Fibroblast of skin of right biceps (primary cell): ENCODE measurements around the gene WWC2.

Experiments used
- DNase-seq: peaks from one replicate; pipeline ENCODE4 v3.0.0-alpha.2; 2013

Gene WWC2

DNA sequence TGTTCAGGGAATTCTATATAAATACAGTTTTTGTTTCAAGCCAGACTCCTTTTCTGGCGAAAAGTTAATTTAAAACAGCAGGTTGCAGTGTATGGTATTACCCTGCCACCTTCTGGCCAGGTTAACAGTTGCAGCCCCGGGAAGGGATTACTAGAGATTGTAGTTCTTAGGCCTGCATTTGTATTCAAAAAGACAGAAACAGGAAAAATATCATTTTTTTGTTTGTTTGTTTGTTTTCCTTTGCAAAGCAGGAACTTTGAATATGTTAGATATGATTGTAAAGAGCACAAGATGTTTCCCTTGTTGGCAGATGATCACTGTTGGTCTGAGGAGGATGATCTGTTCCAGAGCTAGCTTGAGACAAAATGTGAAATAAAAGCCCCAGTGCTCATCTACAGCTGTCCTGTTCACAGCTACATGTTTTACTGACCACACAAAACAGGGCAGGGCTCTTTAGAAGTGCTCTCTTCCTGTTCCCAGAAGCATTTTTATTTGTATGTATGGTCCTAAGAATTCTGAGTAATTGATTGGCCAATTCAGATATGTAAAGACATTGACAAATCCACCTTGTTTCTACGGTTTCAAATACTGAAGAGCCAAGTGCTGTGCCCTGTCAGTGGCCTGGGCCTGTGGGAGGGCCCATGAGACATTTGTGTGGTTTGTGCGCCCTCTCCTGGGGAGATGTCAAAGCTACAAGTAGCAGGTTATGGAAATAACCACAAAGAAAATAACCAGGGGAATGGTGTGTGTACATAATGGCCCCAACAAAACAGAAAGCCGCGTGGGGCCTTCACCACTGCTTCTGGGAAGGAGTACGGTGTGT lies 163.1 kb downstream of the WWC2 start:
- peak; percentile 80 for DNase-seq

GRCh38 chr4:183262776-183263100 lies 163.7 kb downstream of the WWC2 start:
- DNase-seq = no peak

DNA sequence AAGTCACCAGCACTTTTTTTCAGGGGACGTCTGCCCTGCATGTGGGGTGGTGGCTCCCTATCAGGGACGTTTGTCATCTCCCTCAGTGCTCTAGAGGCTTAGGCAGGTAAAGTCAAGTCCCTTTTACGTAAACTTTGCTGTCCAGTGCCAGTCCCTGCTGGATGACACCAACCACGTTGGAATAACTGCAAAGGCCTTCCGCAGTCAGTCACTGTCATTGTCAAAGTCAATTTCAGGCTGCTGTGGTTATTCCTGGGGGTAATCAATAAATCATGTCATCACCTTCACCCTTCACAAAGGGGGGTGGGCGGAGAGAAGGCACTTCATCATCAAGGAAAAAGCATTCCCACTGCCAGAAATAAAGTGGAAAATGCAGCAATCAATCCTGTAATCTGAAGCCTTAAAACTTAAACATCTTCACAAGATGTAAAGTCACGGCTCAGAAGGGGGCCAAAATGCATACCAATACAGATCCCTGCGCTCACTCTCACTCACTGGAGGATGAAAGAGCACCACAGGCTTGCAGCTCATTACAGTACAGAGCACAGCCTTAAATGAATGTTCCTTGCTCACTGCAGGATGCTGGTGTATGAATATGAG lies 164.8 kb downstream of the WWC2 start:
- DNase-seq = peak; percentile 88

DNA sequence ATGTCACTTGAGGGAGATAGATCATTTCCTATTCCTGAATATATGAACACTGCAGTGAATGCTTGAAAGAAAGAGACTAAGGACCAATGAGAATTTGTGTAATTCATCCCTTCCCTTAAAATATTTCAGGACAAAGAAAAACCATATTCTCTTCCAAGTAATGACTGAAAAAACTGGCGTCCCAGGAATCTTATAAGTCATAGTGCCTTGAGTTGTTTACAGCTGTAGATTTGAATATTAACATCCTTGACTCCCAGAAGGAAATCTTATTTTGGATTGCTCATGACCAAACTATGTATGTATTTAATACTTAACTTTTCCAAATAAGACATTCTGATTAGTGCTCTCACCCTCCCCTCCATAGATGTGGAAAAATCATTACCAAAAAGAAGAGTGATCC lies 165.6 kb downstream of the WWC2 start:
- peak; percentile 86 for DNase-seq

GRCh38 chr4:183266371-183266770 lies 167.3 kb downstream of the WWC2 start:
- DNase-seq = peak; percentile 29

DNA sequence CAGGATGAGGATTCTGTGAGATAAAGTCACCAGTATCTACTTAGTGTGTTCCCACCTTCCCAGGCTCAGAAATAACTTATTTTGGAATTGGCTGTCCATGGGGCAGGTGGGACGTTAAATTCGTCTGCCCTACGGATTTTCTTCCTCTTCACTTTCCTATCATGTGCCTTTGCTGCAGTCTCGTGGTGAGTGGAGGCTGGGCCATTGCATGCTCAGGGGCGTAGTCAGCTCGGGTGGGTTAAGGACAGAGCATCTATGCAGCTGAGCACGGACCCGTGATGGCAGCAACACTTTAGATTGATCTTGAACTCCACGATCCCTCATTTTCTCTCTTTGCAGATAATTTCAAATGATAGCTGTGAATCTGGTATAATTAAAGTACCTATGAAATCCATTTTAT lies 169.5 kb downstream of the WWC2 start:
- no peak for DNase-seq

GRCh38 chr4:183272384-183272783 lies 173.3 kb downstream of the WWC2 start:
- DNase-seq = no peak

DNA sequence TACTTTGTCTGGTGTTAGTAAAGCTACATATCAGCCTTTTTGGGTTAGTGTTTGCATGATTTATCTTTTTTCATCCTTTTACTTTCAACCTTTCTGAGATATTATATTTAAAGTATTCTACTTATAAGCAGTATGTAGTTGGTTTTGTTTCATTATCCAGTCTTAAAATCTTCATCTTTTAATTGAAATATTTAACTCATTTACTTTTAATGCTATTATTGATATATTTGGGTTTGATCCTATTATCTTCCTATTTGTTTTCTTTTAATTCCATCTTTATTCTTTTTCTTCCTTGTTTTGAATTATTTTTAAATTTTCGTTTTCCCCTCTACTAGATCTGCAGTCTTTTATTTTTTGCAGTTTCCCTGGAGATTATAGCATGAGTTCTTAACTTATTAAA lies 177.0 kb downstream of the WWC2 start:
- no peak for DNase-seq

- DNase-seq = no peak
Observed at GRCh38 chr4:183284258-183284785, 185.3 kb downstream of the WWC2 start.

- peak; percentile 88 for DNase-seq
Observed at GRCh38 chr4:183284965-183285364, 185.9 kb downstream of the WWC2 start.

DNA sequence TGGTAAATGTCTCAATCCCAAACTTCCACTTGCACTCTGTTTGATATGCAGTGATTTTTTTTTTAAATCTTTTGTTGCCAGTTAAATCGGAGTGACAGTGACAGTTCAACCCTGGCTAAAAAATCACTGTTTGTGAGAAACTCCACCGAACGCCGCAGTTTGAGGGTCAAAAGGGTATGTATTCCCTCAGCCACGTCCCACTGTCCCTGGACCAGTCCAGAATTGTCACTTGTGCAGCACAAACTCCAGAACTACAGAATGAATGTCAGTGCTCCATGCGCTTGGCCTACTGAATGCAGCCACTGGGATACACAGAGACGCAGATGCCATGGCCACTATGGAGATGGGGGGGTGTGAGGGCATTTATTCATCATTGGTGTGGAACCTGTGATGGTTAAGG lies 186.8 kb downstream of the WWC2 start:
- no peak for DNase-seq

DNA sequence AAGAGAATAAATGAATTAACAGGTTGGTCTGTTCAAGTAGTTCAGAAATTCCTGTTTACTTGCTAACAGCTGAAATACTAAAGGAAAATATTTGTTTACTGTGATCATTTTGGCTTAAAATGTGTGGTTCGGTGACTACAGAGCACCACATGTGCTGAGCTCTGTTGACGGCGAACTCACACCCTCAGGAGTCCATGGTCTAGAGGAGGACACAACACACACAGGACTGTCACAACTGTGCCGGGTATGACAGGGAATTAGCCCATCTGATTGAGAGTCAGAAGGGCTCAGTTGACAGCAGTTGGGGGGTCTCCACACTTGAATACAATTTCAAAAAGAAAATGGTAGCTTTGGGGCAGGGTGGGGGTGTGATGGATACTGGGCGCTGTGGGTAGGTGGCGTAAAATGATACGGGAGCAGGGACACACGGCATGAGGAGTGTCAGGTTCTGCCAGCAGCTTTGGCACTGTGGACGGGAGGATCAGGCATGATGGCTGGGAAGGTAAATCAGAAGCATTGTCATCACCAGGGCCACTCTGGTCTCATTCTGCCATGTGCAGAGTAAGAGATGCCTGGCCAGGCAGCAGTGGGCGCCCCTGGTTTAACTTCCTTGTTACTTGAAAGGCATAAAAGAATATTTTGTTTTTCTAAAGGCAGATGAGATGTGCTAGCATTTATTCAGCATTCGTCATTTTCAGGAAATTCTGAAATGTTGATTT lies 187.7 kb downstream of the WWC2 start:
- no peak for DNase-seq

- DNase-seq = no peak
Observed at GRCh38 chr4:183287309-183287659, 188.2 kb downstream of the WWC2 start.

DNA sequence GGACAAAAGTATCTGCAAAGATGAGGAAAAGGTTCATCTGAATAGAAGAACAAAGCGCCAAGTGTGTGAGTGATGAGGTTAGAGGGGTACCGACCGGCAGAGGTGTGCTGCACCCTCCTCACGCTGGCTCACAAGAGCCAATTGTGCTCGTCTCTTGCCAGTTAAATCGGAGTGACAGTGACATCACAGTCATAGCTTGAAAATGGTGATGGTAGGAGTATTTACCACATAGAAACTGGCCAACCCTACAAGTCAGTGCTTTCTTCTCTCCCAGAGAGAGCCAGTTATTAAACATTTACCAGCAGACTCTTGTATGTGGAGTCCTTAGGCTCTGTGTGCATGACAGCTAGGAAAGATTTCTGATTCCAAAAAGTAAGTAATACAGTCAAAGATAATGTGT lies 188.6 kb downstream of the WWC2 start:
- no peak for DNase-seq

GRCh38 chr4:183288955-183289354 lies 189.9 kb downstream of the WWC2 start:
- no peak for DNase-seq

DNA sequence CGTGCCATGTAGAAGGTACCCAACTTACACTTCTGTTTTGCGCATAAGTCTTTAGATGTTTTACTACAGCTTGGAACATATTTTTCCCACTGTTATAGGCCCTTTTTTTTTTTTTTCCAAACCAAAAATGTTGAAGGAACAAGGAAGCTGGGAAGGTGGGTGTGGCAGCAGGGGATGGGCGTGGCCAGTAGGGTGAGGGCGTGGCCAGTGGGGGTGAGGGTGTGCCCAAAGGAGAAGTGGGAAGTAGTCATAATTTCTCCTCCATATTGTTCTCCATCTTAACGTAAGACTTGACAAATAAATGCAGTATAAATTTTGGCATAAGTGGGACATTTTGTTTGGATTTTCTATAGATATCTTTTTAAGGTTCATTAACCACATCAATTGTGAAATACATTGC lies 190.6 kb downstream of the WWC2 start:
- peak; percentile 4 for DNase-seq

GRCh38 chr4:183291070-183291469 lies 192.0 kb downstream of the WWC2 start:
- no peak for DNase-seq

DNA sequence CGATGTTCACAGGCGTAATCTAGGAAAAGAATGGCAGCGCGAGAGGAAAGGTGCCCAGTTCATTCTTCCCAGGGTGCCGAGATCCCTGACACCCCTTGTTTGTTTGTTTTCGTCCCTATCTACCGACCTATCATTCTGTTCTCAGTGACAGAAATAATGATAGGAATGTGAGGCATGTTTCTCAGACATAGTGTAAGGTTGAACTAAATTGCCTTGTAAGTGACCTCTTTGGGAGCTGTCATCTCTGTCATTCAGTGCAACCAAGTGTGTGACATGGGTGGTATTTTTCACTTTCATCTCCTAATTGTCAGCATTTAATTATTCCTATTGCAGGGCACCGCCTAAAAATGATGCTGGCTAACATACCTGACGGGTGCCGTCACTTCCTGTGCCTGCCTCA lies 196.7 kb downstream of the WWC2 start:
- DNase-seq = peak; percentile 6

- no peak for DNase-seq
Observed at GRCh38 chr4:183297675-183298074, 198.6 kb downstream of the WWC2 start.

- no peak for DNase-seq
Observed at GRCh38 chr4:183299464-183299863, 200.4 kb downstream of the WWC2 start.

- DNase-seq = peak; percentile 63
Observed at GRCh38 chr4:183300070-183300469, 201.0 kb downstream of the WWC2 start.

GRCh38 chr4:183300655-183301054 lies 201.6 kb downstream of the WWC2 start:
- DNase-seq = no peak

DNA sequence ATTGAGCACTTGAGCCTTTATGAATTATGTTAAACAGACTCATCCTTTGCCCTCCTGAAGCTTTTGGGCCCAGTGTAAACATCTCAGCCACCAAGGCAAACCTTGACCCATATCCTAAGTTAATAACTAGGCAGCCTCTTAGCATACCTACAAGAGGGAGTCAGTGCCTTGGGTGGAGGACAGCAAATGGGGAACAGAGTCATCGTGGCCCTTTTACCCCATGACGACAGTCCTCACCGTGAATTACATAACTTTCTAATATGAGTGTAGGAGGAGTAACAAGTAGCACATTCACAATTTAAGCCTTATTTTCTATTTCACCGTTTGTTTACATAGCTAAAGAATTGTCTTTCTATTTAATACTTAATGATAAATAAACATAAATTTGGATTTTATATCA lies 204.2 kb downstream of the WWC2 start:
- DNase-seq = no peak

DNA sequence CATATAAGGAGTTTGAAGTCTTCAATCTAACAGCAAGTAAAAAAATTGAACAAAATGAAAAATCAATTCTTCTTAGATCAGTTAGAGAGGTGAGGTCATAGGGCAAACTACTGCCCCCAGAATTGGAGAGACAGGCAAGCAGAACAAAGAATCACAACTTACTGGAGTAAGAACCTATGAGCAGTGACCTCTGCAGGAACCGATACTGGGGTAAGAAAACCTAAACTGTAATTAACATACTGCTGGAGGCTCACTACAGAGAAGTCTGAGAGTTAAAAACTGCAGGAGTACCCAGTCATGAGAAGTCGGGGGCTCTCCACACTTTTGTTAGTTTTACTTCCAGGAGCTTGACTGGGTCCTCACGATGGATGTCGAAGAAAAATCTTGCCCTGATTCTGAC lies 205.0 kb downstream of the WWC2 start:
- no peak for DNase-seq
